Measurements from ENCODE around the gene ARMH1.

ARMH1 gene

GRCh38 chr1:44674113-44675000 is at the start of gene ARMH1, which contains the start of gene TMEM53:
Gene ARMH1, plus strand, starts transcription at chr1:44674714. Its CDS starts 14,984 bp downstream, at chr1:44689698.
Gene TMEM53, minus strand, starts transcription at chr1:44674481. Its CDS starts 90 bp downstream, at chr1:44674391.
- DNase-seq (ENCODE audit: low read depth, low spot score): peak; percentile 96

- DNase-seq (ENCODE audit: low read depth, low spot score): no peak
Measured at GRCh38 chr1:44625348-44625747, 49.2 kb upstream of the ARMH1 start.

GRCh38 chr1:44628962-44629756 is 45.4 kb upstream of the ARMH1 start:
- DNase-seq (ENCODE audit: low read depth, low spot score): no peak

- no peak for DNase-seq (ENCODE audit: low read depth, low spot score)
Measured at GRCh38 chr1:44630116-44630515, 44.4 kb upstream of the ARMH1 start.

- DNase-seq (ENCODE audit: low read depth, low spot score): no peak
Measured at GRCh38 chr1:44631333-44631646, 43.2 kb upstream of the ARMH1 start.

GRCh38 chr1:44631647-44632539 is 42.6 kb upstream of the ARMH1 start:
- no peak for DNase-seq (ENCODE audit: low read depth, low spot score)

- no peak for DNase-seq (ENCODE audit: low read depth, low spot score)
Measured at GRCh38 chr1:44632598-44632997, 41.9 kb upstream of the ARMH1 start.

GRCh38 chr1:44634606-44635189 is 39.8 kb upstream of the ARMH1 start:
- no peak for DNase-seq (ENCODE audit: low read depth, low spot score)

- no peak for DNase-seq (ENCODE audit: low read depth, low spot score)
Measured at GRCh38 chr1:44635439-44635838, 39.1 kb upstream of the ARMH1 start.

GRCh38 chr1:44636083-44636687 is 38.3 kb upstream of the ARMH1 start:
- no peak for DNase-seq (ENCODE audit: low read depth, low spot score)

- DNase-seq (ENCODE audit: low read depth, low spot score): no peak
Measured at GRCh38 chr1:44636688-44637598, 37.6 kb upstream of the ARMH1 start.

- no peak for DNase-seq (ENCODE audit: low read depth, low spot score)
Measured at GRCh38 chr1:44637702-44638411, 36.7 kb upstream of the ARMH1 start.

GRCh38 chr1:44640200-44640853 is 34.2 kb upstream of the ARMH1 start:
- no peak for DNase-seq (ENCODE audit: low read depth, low spot score)

GRCh38 chr1:44641126-44642102 is 33.1 kb upstream of the ARMH1 start:
- DNase-seq (ENCODE audit: low read depth, low spot score): no peak

- DNase-seq (ENCODE audit: low read depth, low spot score): no peak
Measured at GRCh38 chr1:44642255-44642654, 32.3 kb upstream of the ARMH1 start.

- DNase-seq (ENCODE audit: low read depth, low spot score): no peak
Measured at GRCh38 chr1:44642925-44643324, 31.6 kb upstream of the ARMH1 start.

- no peak for DNase-seq (ENCODE audit: low read depth, low spot score)
Measured at GRCh38 chr1:44643721-44644334, 30.7 kb upstream of the ARMH1 start.
